Uterus (tissue), 2 donors: ENCODE measurements around the gene GASK1A.

Experiments
- POLR2A ChIP-seq, 2 donors: fragments of 450-650 bp; IDR thresholded peaks; one replicate each; pipeline ENCODE4 v1.6.1; 2016; ENCODE audit warnings: antibody characterized with exemption in 2 of 2, mild to moderate bottlenecking in 1 of 2, moderate library complexity in 1 of 2
- TF ChIP-seq, protein P1 (sequence below), 4 experiments: fragments of 200-600 bp in 2 of 4; fragments of 450-650 bp in 2 of 4; sonication (generic) in 2 of 4; IDR thresholded peaks; one replicate each; pipeline ENCODE4 v1.5.1; 2016 to 2019; ENCODE audit warnings: antibody characterized with exemption in 4 of 4, mild to moderate bottlenecking in 2 of 4, moderate library complexity in 1 of 4

DNA sequence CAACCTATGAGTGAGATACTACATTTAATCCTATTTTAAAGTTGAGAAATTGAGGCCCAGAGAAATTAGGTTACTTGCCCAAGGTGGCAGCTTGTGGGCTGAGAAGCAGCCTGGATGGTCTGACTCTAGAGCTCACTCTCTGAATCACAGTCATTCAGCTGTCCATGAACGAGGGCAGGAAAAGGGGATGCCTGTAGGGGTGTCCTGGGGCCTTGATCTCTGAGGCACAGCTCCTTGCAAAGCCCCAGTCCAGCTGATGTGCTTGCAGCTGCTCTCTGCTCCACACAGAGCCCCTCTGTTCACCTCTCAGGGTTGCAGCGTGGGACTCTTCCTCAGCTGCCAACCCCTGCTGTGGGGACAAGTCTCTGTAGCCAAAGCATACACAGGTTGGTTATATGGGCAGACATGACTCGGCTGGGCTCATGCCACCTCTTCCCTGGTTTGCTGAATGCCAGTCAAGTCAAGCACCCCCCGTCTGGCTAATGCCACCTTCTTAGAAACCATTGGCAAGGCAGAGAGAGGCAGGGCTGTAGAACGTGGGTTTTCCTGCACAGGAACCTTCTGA lies 56.8 kb downstream of the GASK1A start:
- TF ChIP-seq, protein P1, sequence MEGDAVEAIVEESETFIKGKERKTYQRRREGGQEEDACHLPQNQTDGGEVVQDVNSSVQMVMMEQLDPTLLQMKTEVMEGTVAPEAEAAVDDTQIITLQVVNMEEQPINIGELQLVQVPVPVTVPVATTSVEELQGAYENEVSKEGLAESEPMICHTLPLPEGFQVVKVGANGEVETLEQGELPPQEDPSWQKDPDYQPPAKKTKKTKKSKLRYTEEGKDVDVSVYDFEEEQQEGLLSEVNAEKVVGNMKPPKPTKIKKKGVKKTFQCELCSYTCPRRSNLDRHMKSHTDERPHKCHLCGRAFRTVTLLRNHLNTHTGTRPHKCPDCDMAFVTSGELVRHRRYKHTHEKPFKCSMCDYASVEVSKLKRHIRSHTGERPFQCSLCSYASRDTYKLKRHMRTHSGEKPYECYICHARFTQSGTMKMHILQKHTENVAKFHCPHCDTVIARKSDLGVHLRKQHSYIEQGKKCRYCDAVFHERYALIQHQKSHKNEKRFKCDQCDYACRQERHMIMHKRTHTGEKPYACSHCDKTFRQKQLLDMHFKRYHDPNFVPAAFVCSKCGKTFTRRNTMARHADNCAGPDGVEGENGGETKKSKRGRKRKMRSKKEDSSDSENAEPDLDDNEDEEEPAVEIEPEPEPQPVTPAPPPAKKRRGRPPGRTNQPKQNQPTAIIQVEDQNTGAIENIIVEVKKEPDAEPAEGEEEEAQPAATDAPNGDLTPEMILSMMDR (IDR thresholded peaks at IDR 0.05): no peak
- TF ChIP-seq POLR2A (IDR thresholded peaks at IDR 0.05): no peak
